MM.1S (cell line): Measurements from ENCODE around the gene ARHGEF1.

Experiments
- DNase-seq: peaks from one replicate; pipeline ENCODE4 v3.0.0-alpha.2; 2015
- H2AFZ ChIP-seq: fragments of 300-600 bp; sonication (generic); 2 replicates; pipeline ENCODE4 v1.6.0; 2016; ENCODE audit warnings: antibody characterized with exemption, low read length
- H3F3A ChIP-seq: fragments of 300-600 bp; sonication (generic); 2 replicates; pipeline ENCODE4 v1.6.1; 2016; ENCODE audit warnings: mild to moderate bottlenecking, antibody characterized with exemption, low read length, moderate library complexity, mixed read lengths; ENCODE audit not compliant: insufficient read depth
- H3K27ac ChIP-seq: fragments of 300-600 bp; sonication (generic); 2 replicates; pipeline ENCODE4 v1.5.1; 2016; ENCODE audit warnings: mild to moderate bottlenecking, low read length
- H3K27me3 ChIP-seq: fragments of 300-600 bp; sonication (generic); replicated peaks from 2 replicates; pipeline ENCODE4 v1.6.0; 2016; ENCODE audit warnings: low read length; ENCODE audit not compliant: insufficient read depth
- H3K36me3 ChIP-seq: fragments of 300-600 bp; sonication (generic); replicated peaks from 2 replicates; pipeline ENCODE4 v1.6.1; 2016; ENCODE audit warnings: mild to moderate bottlenecking, low read length, mixed read lengths; ENCODE audit not compliant: insufficient read depth
- H3K4me1 ChIP-seq: fragments of 300-600 bp; sonication (generic); 2 replicates; pipeline ENCODE4 v1.6.1; 2016; ENCODE audit warnings: low read length, mixed read lengths
- H3K4me2 ChIP-seq: fragments of 300-600 bp; sonication (generic); 2 replicates; pipeline ENCODE4 v1.6.0; 2016; ENCODE audit warnings: low read depth, low read length
- H3K4me3 ChIP-seq: fragments of 300-600 bp; sonication (generic); 2 replicates; pipeline ENCODE4 v1.5.1; 2016; ENCODE audit warnings: low read length, mixed read lengths
- H3K79me2 ChIP-seq: fragments of 300-600 bp; sonication (generic); 2 replicates; pipeline ENCODE4 v1.6.1; 2016; ENCODE audit warnings: mixed run types, low read length, mixed read lengths
- H3K9ac ChIP-seq: fragments of 300-600 bp; sonication (generic); 2 replicates; pipeline ENCODE4 v1.6.1; 2016; ENCODE audit warnings: low read length, mixed read lengths
- H3K9me2 ChIP-seq: fragments of 300-600 bp; sonication (generic); replicated peaks from 2 replicates; pipeline ENCODE4 v1.6.1; 2016; ENCODE audit warnings: mild to moderate bottlenecking, low read length, mixed read lengths; ENCODE audit not compliant: insufficient read depth
- H3K9me3 ChIP-seq: fragments of 300-600 bp; sonication (generic); replicated peaks from 2 replicates; pipeline ENCODE4 v1.6.1; 2016; ENCODE audit warnings: mild to moderate bottlenecking, low read length, mixed read lengths; ENCODE audit not compliant: insufficient read depth
- H4K20me1 ChIP-seq: fragments of 300-600 bp; sonication (generic); 2 replicates; pipeline ENCODE4 v1.6.1; 2016; ENCODE audit warnings: mild to moderate bottlenecking, low read length, moderate library complexity, mixed read lengths; ENCODE audit not compliant: insufficient read depth
- CTCF ChIP-seq: fragments of 300-600 bp; sonication (generic); IDR thresholded peaks from 2 replicates; pipeline ENCODE4 v1.5.1; 2016; ENCODE audit warnings: antibody characterized with exemption, low read length, mixed read lengths
- EZH2 ChIP-seq: fragments of 300-600 bp; sonication (generic); optimal IDR thresholded peaks from 2 replicates; pipeline ENCODE3; 2017; ENCODE audit warnings: low read depth, mild to moderate bottlenecking, antibody characterized with exemption, low read length, mixed read lengths
- EZH2phosphoT487 ChIP-seq: fragments of 300-600 bp; sonication (generic); IDR thresholded peaks from 2 replicates; pipeline ENCODE4 v1.6.1; 2018; ENCODE audit warnings: antibody characterized with exemption, low read length

ARHGEF1 gene

GRCh38 chr19:41897181-41897580 is 14.2 kb downstream of the ARHGEF1 start:
- Histone ChIP-seq H3K27ac (no peak overlapping the region), H3K9ac (no peak overlapping the region), H3K36me3 (no peaks in the 10 kb centered on the region)

GRCh38 chr19:41897820-41898219 is 14.8 kb downstream of the ARHGEF1 start:
- no peaks in the 10 kb centered on the region for H3K27me3 ChIP-seq

More at GRCh38 chr19:41897181-41897580, 14.2 kb downstream of the ARHGEF1 start:
- no peak overlapping the region for H3K4me3 ChIP-seq
- TF ChIP-seq EZH2 = no peak
- TF ChIP-seq CTCF = no peak
- TF ChIP-seq EZH2phosphoT487 = no peak
- H3K27me3 ChIP-seq = no peaks in the 10 kb centered on the region
- H3K9me2 ChIP-seq = no peaks in the 10 kb centered on the region
- no peaks in the 10 kb centered on the region for H3K9me3 ChIP-seq
- DNase-seq = no peak
- H3K79me2 ChIP-seq = no peaks in the 10 kb centered on the region
- H3K4me2 ChIP-seq = no peak overlapping the region
- H2AFZ ChIP-seq = no peak overlapping the region
- H3K4me1 ChIP-seq = no peaks in the 10 kb centered on the region
- H4K20me1 ChIP-seq = no peaks in the 10 kb centered on the region
- no peaks in the 10 kb centered on the region for H3F3A ChIP-seq

DNA sequence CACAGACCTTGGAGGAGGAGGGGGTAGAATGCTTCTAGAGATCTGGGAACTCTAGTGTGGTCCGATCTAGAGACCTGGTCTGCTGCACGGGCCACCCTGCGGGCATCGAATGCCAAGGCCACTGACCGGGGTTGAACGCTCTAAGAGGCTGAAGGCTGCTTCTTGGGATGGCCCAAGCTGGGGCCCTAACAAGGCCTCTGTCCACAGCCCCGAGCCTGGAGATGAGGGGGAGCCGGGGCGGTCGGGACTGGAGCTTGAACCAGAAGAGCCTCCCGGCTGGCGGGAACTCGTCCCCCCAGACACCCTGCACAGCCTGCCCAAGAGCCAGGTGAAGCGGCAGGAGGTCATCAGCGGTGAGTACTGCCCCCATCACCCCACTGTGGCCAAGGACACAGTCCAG is 15.3 kb downstream of the ARHGEF1 start:
- Histone ChIP-seq H3K27ac (no peak overlapping the region), H3K9ac (no peak overlapping the region), H3K4me2 (no peak overlapping the region), H3F3A (no peaks in the 10 kb centered on the region), H3K9me2 (no peaks in the 10 kb centered on the region), H4K20me1 (no peaks in the 10 kb centered on the region), H3K36me3 (no peaks in the 10 kb centered on the region), H2AFZ (no peak overlapping the region), H3K4me3 (no peak overlapping the region), H3K4me1 (no peaks in the 10 kb centered on the region), H3K27me3 (no peaks in the 10 kb centered on the region), H3K9me3 (no peaks in the 10 kb centered on the region), H3K79me2 (no peaks in the 10 kb centered on the region)
- DNase-seq = no peak
- TF ChIP-seq EZH2 (no peak), EZH2phosphoT487 (no peak), CTCF (no peak)

More at GRCh38 chr19:41897820-41898219, 14.8 kb downstream of the ARHGEF1 start:
- no peak overlapping the region for H3K4me3 ChIP-seq
- no peak for DNase-seq
- no peaks in the 10 kb centered on the region for H3F3A ChIP-seq
- H3K9me2 ChIP-seq = no peaks in the 10 kb centered on the region
- no peaks in the 10 kb centered on the region for H3K36me3 ChIP-seq
- H3K4me1 ChIP-seq = no peaks in the 10 kb centered on the region
- H2AFZ ChIP-seq = no peak overlapping the region
- no peaks in the 10 kb centered on the region for H4K20me1 ChIP-seq
- H3K9ac ChIP-seq = no peak overlapping the region
- H3K27ac ChIP-seq = no peak overlapping the region
- TF ChIP-seq CTCF = no peak
- no peak for TF ChIP-seq EZH2
- TF ChIP-seq EZH2phosphoT487 = no peak
- H3K79me2 ChIP-seq = no peaks in the 10 kb centered on the region
- H3K9me3 ChIP-seq = no peaks in the 10 kb centered on the region
- no peak overlapping the region for H3K4me2 ChIP-seq
